Activated T-helper 1 cell treated with anti-CD3 and anti-CD28 coated beads, Interleukin-12 subunit alpha, Interleukin-12 subunit beta, Interleukin-2, Interleukin-4 antibody, amounts not matched to agents 30 ng/mL and 10 ng/mL and 1 ng/mL, durations not matched to agents 14 hours and 24 hours and 36 hours (primary cell): ENCODE measurements around the gene SLC39A11. TPM values are rescaled to one million over a fixed set of nuclear protein-coding genes. Genes with fewer than 3 reads are reported as not detected.

Source experiments
- DNase-seq: peaks from one replicate; pipeline ENCODE4 v3.0.0; 2021; ENCODE audit warnings: low spot score
- H3K27ac Mint-ChIP-seq: one replicate; pipeline ENCODE4 v1.8.0; 2021; ENCODE audit warnings: mild to moderate bottlenecking, mixed read lengths
- H3K27me3 Mint-ChIP-seq: one replicate; pipeline ENCODE4 v1.8.0; 2022; ENCODE audit warnings: mild to moderate bottlenecking, moderate library complexity, mixed read lengths; ENCODE audit not compliant: insufficient read depth
- H3K36me3 Mint-ChIP-seq: one replicate; pipeline ENCODE4 v1.8.0; 2021; ENCODE audit warnings: low read depth, mixed read lengths
- H3K4me1 Mint-ChIP-seq: one replicate; pipeline ENCODE4 v1.8.0; 2021; ENCODE audit warnings: low read depth, mixed read lengths
- H3K4me3 Mint-ChIP-seq: one replicate; pipeline ENCODE4 v1.8.0; 2021; ENCODE audit warnings: mild to moderate bottlenecking, moderate library complexity, mixed read lengths
- H3K9me3 Mint-ChIP-seq: one replicate; pipeline ENCODE4 v1.8.0; 2021; ENCODE audit warnings: mixed read lengths
- intact Hi-C: fragments of 100-400 bp; cut with micrococcal nuclease; formaldehyde crosslinking; loops from one replicate; pipeline ENCODE4 v1.15.1; 2024
- total RNA-seq: library from RNA; stranded (reverse); gene quantifications from 2 replicates; pipeline ENCODE4 v1.2.3, GENCODE V29; 2022

SLC39A11 gene
- total RNA-seq, 1 donor from 2014 or later = 20.9 TPM

- peaks cover 16% of the 10 kb centered on the region for H3K27me3 Mint-ChIP-seq
- intact Hi-C loops = no loop called here
- H3K36me3 Mint-ChIP-seq = no peaks in the 10 kb centered on the region
- H3K27ac Mint-ChIP-seq = no peak overlapping the region
- peaks cover 18% of the 10 kb centered on the region for H3K9me3 Mint-ChIP-seq
- no peaks in the 10 kb centered on the region for H3K4me1 Mint-ChIP-seq
- H3K4me3 Mint-ChIP-seq = no peak overlapping the region
- no peak for DNase-seq
These were observed 485.8 kb downstream of the SLC39A11 start for GRCh38 chr17:72606656-72607055.

DNA sequence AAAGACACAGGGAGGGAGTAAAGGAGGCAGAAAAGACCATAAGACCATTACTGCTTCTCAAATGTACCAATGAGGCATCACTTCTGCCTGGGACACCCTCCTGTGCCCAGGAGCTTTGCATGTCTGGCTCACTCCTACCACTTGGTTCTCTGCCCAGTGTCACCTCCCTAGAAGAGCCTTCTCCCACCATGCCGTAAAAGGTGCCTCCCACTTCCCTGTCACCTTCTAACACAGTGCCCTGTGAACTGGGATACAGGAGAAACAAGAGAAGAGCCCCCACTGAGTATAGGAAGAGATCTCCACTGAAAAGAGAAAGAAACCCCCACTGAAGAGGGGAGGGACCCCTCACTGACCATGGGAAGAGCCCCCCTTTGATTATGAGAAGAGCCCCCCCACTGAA, 486.9 kb downstream of the SLC39A11 start:
- Mint-ChIP-seq H3K9me3 (peaks cover 18% of the 10 kb centered on the region), H3K27me3 (peaks cover 13% of the 10 kb centered on the region), H3K4me1 (no peaks in the 10 kb centered on the region), H3K27ac (no peak overlapping the region), H3K4me3 (no peak overlapping the region), H3K36me3 (no peaks in the 10 kb centered on the region)
- DNase-seq = no peak
- intact Hi-C loops = no loop called here

DNA sequence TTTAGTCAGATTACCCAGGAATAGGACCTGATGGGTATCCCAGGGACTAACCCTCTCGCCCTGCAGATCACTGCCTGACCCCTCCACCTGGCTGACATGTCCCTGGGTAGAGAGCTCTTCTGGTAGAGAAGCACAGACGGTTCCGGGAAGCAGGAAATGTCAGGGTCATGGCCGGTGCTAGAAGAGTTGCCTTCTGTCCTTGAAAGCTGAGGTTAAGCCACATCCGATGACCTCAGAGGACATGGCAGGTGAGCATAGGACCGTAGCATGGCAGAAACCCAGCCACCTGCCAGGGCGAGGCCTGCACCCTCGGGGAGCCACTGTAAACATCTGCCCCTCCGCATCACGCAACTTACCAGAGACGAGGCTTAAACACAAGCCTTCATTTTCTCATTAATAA, 488.0 kb downstream of the SLC39A11 start:
- Mint-ChIP-seq H3K4me1 (no peaks in the 10 kb centered on the region), H3K4me3 (no peak overlapping the region), H3K9me3 (peaks cover 18% of the 10 kb centered on the region), H3K36me3 (no peaks in the 10 kb centered on the region), H3K27ac (no peak overlapping the region), H3K27me3 (peaks cover 10% of the 10 kb centered on the region)
- no peak for DNase-seq
- intact Hi-C loops = no loop called here

DNA sequence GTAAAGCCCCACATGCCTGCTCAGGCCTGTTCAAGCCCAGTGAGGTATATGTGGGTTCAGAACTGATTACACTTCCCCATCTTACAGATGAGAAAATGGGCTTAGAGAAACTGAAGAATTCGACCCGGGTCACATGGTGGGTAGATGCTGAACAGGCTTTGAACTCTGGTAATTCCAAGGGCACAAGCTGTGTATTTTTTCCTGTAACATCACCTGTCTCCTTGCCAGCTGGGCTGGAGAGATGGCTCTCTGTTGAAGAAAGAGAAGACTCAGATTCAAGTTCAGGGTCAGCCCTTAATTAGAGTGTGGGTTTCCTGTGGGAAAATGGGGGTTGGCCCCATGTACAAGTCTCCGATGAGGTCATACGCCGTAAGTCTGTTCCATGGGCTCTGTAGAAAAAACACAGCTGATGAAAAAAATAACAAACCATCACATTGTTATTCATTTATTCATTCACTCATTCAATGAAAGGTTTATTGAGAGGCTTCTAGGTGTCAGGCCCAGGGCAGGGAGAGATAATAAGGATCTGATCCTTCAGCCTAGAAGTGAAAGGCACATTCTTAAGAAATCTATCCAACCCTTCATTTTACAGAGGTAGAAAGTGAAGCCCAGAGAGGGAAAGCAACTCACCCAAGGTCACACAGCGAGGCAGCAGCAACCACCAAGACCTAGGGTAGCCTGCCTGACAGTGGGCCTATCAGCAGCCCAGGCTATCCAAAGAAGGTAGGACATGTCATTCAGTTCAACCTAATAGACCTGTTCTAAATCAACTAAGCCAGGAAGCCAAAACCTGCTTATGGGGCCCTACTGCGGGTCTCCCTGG, 488.9 kb downstream of the SLC39A11 start:
- DNase-seq = no peak
- no peaks in the 10 kb centered on the region for H3K4me1 Mint-ChIP-seq
- intact Hi-C loops = no loop called here
- H3K27me3 Mint-ChIP-seq = peaks cover 16% of the 10 kb centered on the region
- H3K4me3 Mint-ChIP-seq = no peak overlapping the region
- no peak overlapping the region for H3K27ac Mint-ChIP-seq
- no peaks in the 10 kb centered on the region for H3K36me3 Mint-ChIP-seq
- peaks cover 18% of the 10 kb centered on the region for H3K9me3 Mint-ChIP-seq

DNA sequence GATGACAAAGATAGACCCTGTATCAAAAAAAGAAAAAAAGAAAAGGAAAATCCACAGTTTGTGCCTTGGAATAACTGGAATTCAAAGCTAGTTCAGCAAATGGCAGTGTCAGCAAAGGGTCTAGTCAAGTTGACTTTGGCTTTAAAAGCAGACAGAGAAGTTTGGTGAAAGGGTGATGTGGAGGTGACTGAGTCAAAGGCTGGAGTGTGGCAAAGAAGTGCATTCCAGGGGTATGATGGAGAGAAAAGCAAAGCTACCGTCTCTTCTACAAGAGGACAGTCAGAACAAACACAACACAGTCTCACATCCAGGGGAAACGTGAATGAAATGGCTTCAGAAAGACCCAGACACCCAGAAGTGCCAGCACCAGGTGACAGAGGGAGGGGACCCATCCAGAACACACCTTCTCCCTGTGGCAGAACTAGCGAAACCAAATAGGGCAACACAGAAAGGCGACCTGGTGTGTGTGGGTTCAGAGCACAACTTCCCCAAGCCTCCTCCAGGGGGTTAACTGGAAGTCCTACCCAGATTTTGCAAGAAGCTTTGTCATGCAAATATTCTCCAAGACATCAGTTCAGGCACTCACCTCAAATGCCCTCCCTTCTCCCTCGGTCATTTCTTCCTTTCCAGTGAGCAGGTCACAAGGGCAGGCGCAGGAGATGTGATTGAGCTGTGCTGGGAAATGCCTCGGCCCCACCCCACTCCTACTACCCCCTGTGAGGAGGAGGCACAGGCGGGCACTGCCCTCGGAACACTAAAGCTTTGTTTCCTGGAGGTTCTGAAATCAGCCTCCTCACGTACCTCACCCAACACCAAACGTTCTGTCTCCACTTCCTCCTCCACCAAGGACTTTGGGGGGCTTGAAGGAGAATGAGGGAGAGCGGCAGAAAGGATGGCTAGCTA, 489.7 kb downstream of the SLC39A11 start:
- Mint-ChIP-seq H3K9me3 (peaks cover 10% of the 10 kb centered on the region), H3K27me3 (peaks cover 19% of the 10 kb centered on the region), H3K4me1 (no peaks in the 10 kb centered on the region), H3K36me3 (no peaks in the 10 kb centered on the region), H3K27ac (no peak overlapping the region), H3K4me3 (no peak overlapping the region)
- DNase-seq = no peak
- intact Hi-C loops = no loop called here

DNA sequence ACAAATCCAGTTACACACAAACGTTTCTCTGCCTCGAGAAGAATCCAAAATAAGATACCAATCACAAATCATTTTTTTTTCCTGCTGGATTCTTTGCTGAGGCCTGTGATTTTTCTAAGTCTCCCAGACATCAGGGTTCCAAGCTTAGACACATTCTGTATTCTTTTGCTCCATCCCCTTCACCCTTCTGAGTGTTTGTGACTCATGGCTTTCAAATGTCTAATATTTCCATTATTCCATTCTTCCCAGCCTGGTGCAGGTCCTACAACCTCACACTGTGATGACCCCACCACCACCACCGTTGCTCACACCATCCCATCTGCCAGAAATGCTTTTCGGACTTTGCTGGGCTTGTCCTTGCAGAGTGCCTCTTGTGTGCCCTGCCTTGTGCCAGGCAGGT, 491.6 kb downstream of the SLC39A11 start:
- Mint-ChIP-seq H3K27ac (no peak overlapping the region), H3K9me3 (no peaks in the 10 kb centered on the region), H3K4me1 (no peaks in the 10 kb centered on the region), H3K4me3 (no peak overlapping the region), H3K27me3 (peaks cover 23% of the 10 kb centered on the region), H3K36me3 (no peaks in the 10 kb centered on the region)
- intact Hi-C loops = no loop called here
- DNase-seq = no peak

- no peak for DNase-seq
- Mint-ChIP-seq H3K27ac (no peak overlapping the region), H3K36me3 (no peaks in the 10 kb centered on the region), H3K4me1 (no peaks in the 10 kb centered on the region), H3K4me3 (no peak overlapping the region), H3K27me3 (peaks cover 27% of the 10 kb centered on the region), H3K9me3 (no peaks in the 10 kb centered on the region)
- intact Hi-C loops = loop anchor here (10.0 kb wide), 1 partner anchor 125 kb away; no protein-coding TSS in a partner anchor
These were observed 492.6 kb downstream of the SLC39A11 start for GRCh38 chr17:72599891-72600290.

GRCh38 chr17:72598695-72599094, 493.8 kb downstream of the SLC39A11 start:
- no peaks in the 10 kb centered on the region for H3K9me3 Mint-ChIP-seq
- H3K27ac Mint-ChIP-seq = no peak overlapping the region
- no peak overlapping the region for H3K4me3 Mint-ChIP-seq
- H3K36me3 Mint-ChIP-seq = no peaks in the 10 kb centered on the region
- peaks cover 37% of the 10 kb centered on the region for H3K27me3 Mint-ChIP-seq
- intact Hi-C loops = loop anchor here (10.0 kb wide), 1 partner anchor 126 kb away; no protein-coding TSS in a partner anchor
- H3K4me1 Mint-ChIP-seq = no peaks in the 10 kb centered on the region
- no peak for DNase-seq

GRCh38 chr17:72597354-72598087, 495.0 kb downstream of the SLC39A11 start:
- H3K27ac Mint-ChIP-seq = no peak overlapping the region
- DNase-seq = no peak
- H3K9me3 Mint-ChIP-seq = no peaks in the 10 kb centered on the region
- no peaks in the 10 kb centered on the region for H3K4me1 Mint-ChIP-seq
- H3K27me3 Mint-ChIP-seq = peaks cover 40% of the 10 kb centered on the region
- H3K36me3 Mint-ChIP-seq = no peaks in the 10 kb centered on the region
- intact Hi-C loops = loop anchor here (10.0 kb wide), 1 partner anchor 127 kb away; no protein-coding TSS in a partner anchor
- no peak overlapping the region for H3K4me3 Mint-ChIP-seq

Other genes with a start within 250 kb of the SLC39A11 start
- gene SSTR2, start 72.3 kb upstream of the SLC39A11 start, total RNA-seq = 0.29 and 0.44 TPM in 2 replicates
- gene COG1, start 100.4 kb upstream of the SLC39A11 start, total RNA-seq = 34.3 and 37.1 TPM in 2 replicates
- not detected in 2 replicates for gene CPSF4L, start 169.2 kb upstream of the SLC39A11 start, total RNA-seq
- 0.78 and 1.1 TPM in 2 replicates for gene CDC42EP4, start 219.3 kb upstream of the SLC39A11 start, total RNA-seq